Gastroesophageal sphincter (tissue), 4 donors: ENCODE data around the gene NCAPG. TPM values are rescaled to one million over a fixed set of nuclear protein-coding genes. Genes with fewer than 3 reads are reported as not detected.

Source experiments
- ATAC-seq: fragments of 150-250 bp; one replicate; pipeline ENCODE4 v1.9.1; 2016; ENCODE audit warnings: mild to moderate bottlenecking, moderate library complexity
- H3K27ac ChIP-seq, 4 donors: fragments of 200-600 bp; sonication (generic) in 3 of 4; 1 replicate in 3 of 4; 2 replicates in 1 of 4; pipeline ENCODE4 v1.5.1; 2016 to 2019
- H3K27me3 ChIP-seq: fragments of 200-600 bp; sonication (generic); one replicate; pipeline ENCODE4 v1.5.1; 2019
- H3K36me3 ChIP-seq, 2 donors: fragments of 200-600 bp; sonication (generic); one replicate each; pipeline ENCODE4 v1.5.1; 2019; ENCODE audit warnings: control low read depth in 1 of 2
- H3K4me1 ChIP-seq, 3 donors: fragments of 200-600 bp; sonication (generic); 1 replicate in 2 of 3; 2 replicates in 1 of 3; pipeline ENCODE4 v1.5.1; 2016 to 2019; ENCODE audit warnings: control low read depth in 2 of 3
- H3K4me3 ChIP-seq, 2 donors: fragments of 200-600 bp; sonication (generic); one replicate each; pipeline ENCODE4 v1.5.1; 2019; ENCODE audit warnings: mild to moderate bottlenecking in 1 of 2, moderate library complexity in 1 of 2
- H3K9me3 ChIP-seq, 3 donors: fragments of 200-600 bp; sonication (generic); one replicate each; pipeline ENCODE4 v1.5.1; 2017 to 2019; ENCODE audit warnings: control low read depth in 2 of 3
- CTCF ChIP-seq, 4 experiments: fragments of 200-600 bp in 2 of 4; fragments of 450-650 bp in 2 of 4; sonication (generic) in 1 of 4; IDR thresholded peaks; one replicate each; pipeline ENCODE4 v1.5.1; 2017 to 2019; ENCODE audit warnings: antibody characterized with exemption in 4 of 4, mild to moderate bottlenecking in 2 of 4, moderate library complexity in 2 of 4
- EP300 ChIP-seq: sonication (generic); formaldehyde crosslinking; IDR thresholded peaks from one replicate; pipeline ENCODE4 v1.6.1; 2017; ENCODE audit warnings: antibody characterized with exemption, mild to moderate bottlenecking
- POLR2A ChIP-seq, 2 donors: fragments of 450-650 bp; IDR thresholded peaks; one replicate each; pipeline ENCODE4 v1.6.1; 2017; ENCODE audit warnings: antibody characterized with exemption in 2 of 2, mild to moderate bottlenecking in 2 of 2, moderate library complexity in 1 of 2
- POLR2AphosphoS5 ChIP-seq: sonication (generic); formaldehyde crosslinking; IDR thresholded peaks from one replicate; pipeline ENCODE4 v1.6.1; 2017; ENCODE audit warnings: antibody characterized with exemption
- WGBS, 2 donors: methylation state at CpG; one replicate each; pipeline ENCODE4 v1.1.5; 2018; ENCODE audit warnings: low coverage in 1 of 2; 5-methylcytosine and 5-hydroxymethylcytosine counted together
- total RNA-seq, 4 donors: library from RNA; depleted of rRNA; stranded (reverse); fragments of >200 nt; gene quantifications; one replicate each; pipeline ENCODE4 v1.1.0, GENCODE V29; 2016

NCAPG gene
- total RNA-seq, 4 donors from 2014 or later, result 1.4 to 3.0 TPM; not detected in 2

DNA sequence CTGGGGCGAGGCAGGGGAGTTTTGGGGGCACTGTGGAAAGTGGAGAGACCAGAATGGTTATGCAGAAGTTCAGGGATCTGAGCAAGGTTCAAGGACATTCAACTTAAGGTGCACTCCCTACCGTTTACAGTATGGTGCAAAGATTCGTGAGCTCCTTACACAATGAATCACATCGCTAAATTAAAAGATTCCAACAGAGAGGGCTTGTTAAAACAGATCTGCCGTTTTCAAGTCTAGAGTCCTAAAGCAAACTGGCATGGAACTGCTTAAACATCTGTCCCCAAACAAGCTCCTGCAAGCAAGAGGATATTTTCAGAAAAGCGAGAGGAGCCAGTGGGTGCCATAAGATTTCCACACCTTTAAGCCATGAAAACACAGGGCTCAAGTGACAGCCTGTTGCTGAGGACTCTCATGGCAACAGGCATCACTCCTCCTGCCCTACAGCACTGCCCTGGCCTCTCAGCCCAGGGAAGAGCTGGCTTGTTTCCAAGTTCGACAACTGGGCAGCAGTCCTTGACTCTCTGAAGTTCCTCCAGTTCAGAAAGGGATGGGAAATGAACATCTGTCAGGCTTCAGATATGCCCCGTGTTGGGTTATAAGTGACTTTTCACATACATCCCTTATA, 39.4 kb upstream of the NCAPG start:
- ATAC-seq, result no peak
- no peak overlapping the region for H3K4me3 ChIP-seq
- H3K27ac ChIP-seq, result no peak overlapping the region
- H3K27me3 ChIP-seq, result no peaks in the 10 kb centered on the region
- H3K36me3 ChIP-seq, result no peaks in the 10 kb centered on the region
- peaks cover 0 to 8% (median 0%) of the 10 kb centered on the region in 3 donors for H3K9me3 ChIP-seq
- 53 to 66% methylated on average over 5 to 6 of the region's 8 CpGs for WGBS, 2 donors
- H3K4me1 ChIP-seq, result no peaks in the 10 kb centered on the region
- TF ChIP-seq CTCF (IDR thresholded peaks at IDR 0.05) (no peak), EP300 (no peak), POLR2A (IDR thresholded peaks at IDR 0.05) (no peak), POLR2AphosphoS5 (no peak)

DNA sequence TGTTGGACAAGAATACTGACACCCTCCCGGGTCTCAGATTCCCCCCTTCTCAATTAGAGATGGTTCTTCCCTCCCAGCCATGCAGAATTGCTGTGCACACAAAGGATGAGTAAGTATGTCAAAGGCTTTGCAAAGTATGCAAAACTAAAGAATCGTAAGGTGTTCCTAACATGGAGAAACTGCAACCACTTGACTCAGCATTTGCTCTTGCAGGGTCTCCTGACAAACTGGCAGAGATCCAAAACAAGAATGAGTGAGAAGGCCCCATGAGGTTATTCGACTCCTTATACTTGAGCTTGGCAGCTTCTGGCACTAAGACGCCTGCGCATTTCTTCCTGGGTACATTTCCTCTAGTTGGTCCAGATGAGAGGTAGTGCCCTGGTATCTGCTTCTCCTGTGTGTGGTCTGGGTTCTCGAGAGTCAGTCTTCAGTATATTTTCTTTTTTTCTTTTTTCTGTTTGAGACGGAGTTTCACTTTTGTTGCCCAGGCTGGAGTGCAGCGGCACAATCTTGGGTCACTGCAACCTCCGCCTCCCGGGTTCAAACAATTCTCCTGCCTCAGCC, 37.6 kb upstream of the NCAPG start:
- Histone ChIP-seq H3K4me3 (no peak overlapping the region), H3K27ac (no peak overlapping the region), H3K9me3 (no peaks in the 10 kb centered on the region), H3K36me3 (no peaks in the 10 kb centered on the region), H3K27me3 (no peaks in the 10 kb centered on the region), H3K4me1 (no peaks in the 10 kb centered on the region)
- TF ChIP-seq POLR2AphosphoS5 (no peak), POLR2A (IDR thresholded peaks at IDR 0.05) (no peak), EP300 (no peak), CTCF (IDR thresholded peaks at IDR 0.05) (no peak)
- ATAC-seq, result no peak
- WGBS, 2 donors, result 74 to 78% methylated on average over 8 to 10 of the region's 10 CpGs

DNA sequence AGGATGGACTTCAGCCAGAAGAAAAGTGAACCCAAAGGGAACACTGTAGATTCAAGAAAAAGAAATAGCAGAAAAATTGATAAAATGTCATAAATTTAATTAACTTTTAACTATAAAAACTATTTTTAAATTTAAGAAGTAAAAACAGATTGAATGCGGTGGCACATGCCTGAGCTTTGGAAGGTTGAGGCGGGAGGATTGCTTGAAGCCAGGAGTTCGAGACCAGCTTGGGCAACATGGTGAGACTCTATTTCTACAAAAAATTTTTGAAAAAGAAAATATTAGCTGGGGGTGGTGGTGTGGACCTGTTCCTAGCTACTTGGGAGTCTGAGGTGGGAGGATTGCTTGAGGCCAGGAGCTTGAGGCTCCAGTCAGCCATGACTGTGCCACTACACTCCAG, 32.3 kb upstream of the NCAPG start:
- WGBS, 2 donors, result 90 to 96% methylated on average over 3 of the region's 3 CpGs
- no peak for ATAC-seq
- Histone ChIP-seq H3K36me3 (no peaks in the 10 kb centered on the region), H3K27ac (no peak overlapping the region), H3K9me3 (no peaks in the 10 kb centered on the region), H3K4me3 (no peak overlapping the region), H3K4me1 (peaks cover 0 to 21% (median 10%) of the 10 kb centered on the region in 3 donors), H3K27me3 (peaks cover 16% of the 10 kb centered on the region)
- TF ChIP-seq POLR2AphosphoS5, result no peak
- TF ChIP-seq POLR2A (IDR thresholded peaks at IDR 0.05), result no peak
- TF ChIP-seq CTCF (IDR thresholded peaks at IDR 0.05), result no peak
- no peak for TF ChIP-seq EP300

GRCh38 chr4:17780501-17781299, 30.1 kb upstream of the NCAPG start:
- 10 to 21% methylated on average over 6 to 23 of the region's 31 CpGs for WGBS, 2 donors
- Histone ChIP-seq H3K4me1 (peaks cover 0 to 21% (median 10%) of the 10 kb centered on the region in 3 donors), H3K9me3 (no peaks in the 10 kb centered on the region), H3K4me3 (peak overlapping the region; percentile 17 to 52), H3K27me3 (peaks cover 16% of the 10 kb centered on the region), H3K36me3 (no peaks in the 10 kb centered on the region), H3K27ac (no peak overlapping the region)
- ATAC-seq, result no peak
- no peak for TF ChIP-seq EP300
- no peak for TF ChIP-seq CTCF (IDR thresholded peaks at IDR 0.05)
- no peak for TF ChIP-seq POLR2A (IDR thresholded peaks at IDR 0.05)
- no peak for TF ChIP-seq POLR2AphosphoS5
